Loucy (cell line): Measurements from ENCODE around the gene MSL1.

Source experiments
- H2AFZ ChIP-seq: fragments of 200-600 bp; sonication (generic); 2 replicates; pipeline ENCODE4 v1.6.0; 2016; ENCODE audit warnings: antibody characterized with exemption, mild to moderate bottlenecking, low read length, moderate library complexity
- H3F3A ChIP-seq: fragments of 200-600 bp; 2 replicates; pipeline ENCODE4 v1.6.0; 2016; ENCODE audit warnings: antibody characterized with exemption, low read depth, mild to moderate bottlenecking
- H3K27me3 ChIP-seq: fragments of 200-600 bp; sonication (generic); 2 replicates; pipeline ENCODE4 v1.6.1; 2014; ENCODE audit warnings: low read length, mild to moderate bottlenecking; ENCODE audit not compliant: insufficient read depth, poor library complexity, severe bottlenecking
- H3K36me3 ChIP-seq: fragments of 200-600 bp; sonication (generic); 2 replicates; pipeline ENCODE4 v1.6.1; 2016; ENCODE audit warnings: low read length; ENCODE audit not compliant: insufficient read depth
- H3K4me1 ChIP-seq: fragments of 200-600 bp; sonication (generic); 2 replicates; pipeline ENCODE4 v1.5.1; 2014; ENCODE audit warnings: low read length, mild to moderate bottlenecking; ENCODE audit not compliant: insufficient read depth, poor library complexity, severe bottlenecking
- H3K4me2 ChIP-seq: fragments of 200-600 bp; sonication (generic); 2 replicates; pipeline ENCODE4 v1.6.0; 2014; ENCODE audit warnings: antibody characterized with exemption, low read length, low read depth, mild to moderate bottlenecking; ENCODE audit not compliant: poor library complexity, severe bottlenecking
- H3K4me3 ChIP-seq: fragments of 200-600 bp; sonication (generic); 2 replicates; pipeline ENCODE4 v1.5.1; 2014; ENCODE audit warnings: low read length, mild to moderate bottlenecking, mixed read lengths; ENCODE audit not compliant: poor library complexity, severe bottlenecking
- H3K79me2 ChIP-seq: fragments of 200-600 bp; sonication (generic); 2 replicates; pipeline ENCODE4 v1.6.1; 2014; ENCODE audit warnings: low read length; ENCODE audit not compliant: insufficient read depth
- H3K9ac ChIP-seq: fragments of 200-600 bp; sonication (generic); 2 replicates; pipeline ENCODE4 v1.6.0; 2014; ENCODE audit warnings: mild to moderate bottlenecking, low read depth, low read length, moderate library complexity; ENCODE audit not compliant: poor library complexity, severe bottlenecking
- H3K9me2 ChIP-seq: fragments of 200-600 bp; sonication (generic); replicated peaks from 2 replicates; pipeline ENCODE4 v1.6.1; 2016; ENCODE audit warnings: low read depth, low read length, mixed read lengths
- H3K9me3 ChIP-seq: fragments of 200-600 bp; sonication (generic); 2 replicates; pipeline ENCODE4 v1.6.1; 2014; ENCODE audit warnings: mild to moderate bottlenecking, antibody characterized with exemption, low read length, low read depth; ENCODE audit not compliant: insufficient read depth
- H4K20me1 ChIP-seq: fragments of 200-600 bp; sonication (generic); 2 replicates; pipeline ENCODE4 v1.6.0; 2014; ENCODE audit warnings: antibody characterized with exemption, low read length, mild to moderate bottlenecking; ENCODE audit not compliant: insufficient read depth, poor library complexity, severe bottlenecking
- CTCF ChIP-seq: fragments of 200-600 bp; sonication (generic); conservative IDR thresholded peaks from 2 replicates; pipeline ENCODE4 v1.5.1; 2014; ENCODE audit warnings: mild to moderate bottlenecking, antibody characterized with exemption, low read length
- EZH2phosphoT487 ChIP-seq: fragments of 200-600 bp; IDR thresholded peaks from 2 replicates; pipeline ENCODE4 v1.6.1; 2018; ENCODE audit warnings: antibody characterized with exemption, mild to moderate bottlenecking, moderate library complexity, borderline replicate concordance

The MSL1 gene

GRCh38 chr17:40170325-40170724, 48.6 kb downstream of the MSL1 start:
- TF ChIP-seq CTCF (no peak), EZH2phosphoT487 (no peak)
- peaks cover 81% of the 10 kb centered on the region for H3K36me3 ChIP-seq
- no peaks in the 10 kb centered on the region for H3F3A ChIP-seq
- no peaks in the 10 kb centered on the region for H3K4me1 ChIP-seq
- no peaks in the 10 kb centered on the region for H4K20me1 ChIP-seq
- no peaks in the 10 kb centered on the region for H3K27me3 ChIP-seq
- no peak overlapping the region for H3K4me2 ChIP-seq
- no peaks in the 10 kb centered on the region for H3K9me2 ChIP-seq
- no peak overlapping the region for H3K4me3 ChIP-seq
- H3K9me3 ChIP-seq, result no peaks in the 10 kb centered on the region
- no peak overlapping the region for H2AFZ ChIP-seq
- no peak overlapping the region for H3K9ac ChIP-seq
- H3K79me2 ChIP-seq, result peaks cover 6% of the 10 kb centered on the region; the same call in 1 of the 2 replicates

- Histone ChIP-seq H3K9ac (no peak overlapping the region), H3K4me1 (no peaks in the 10 kb centered on the region), H4K20me1 (no peaks in the 10 kb centered on the region), H3K4me3 (no peak overlapping the region), H3K4me2 (no peak overlapping the region), H3F3A (no peaks in the 10 kb centered on the region), H3K9me2 (no peaks in the 10 kb centered on the region), H3K27me3 (no peaks in the 10 kb centered on the region), H3K36me3 (peaks cover 80% of the 10 kb centered on the region), H3K79me2 (no peaks in the 10 kb centered on the region), H3K9me3 (no peaks in the 10 kb centered on the region), H2AFZ (no peak overlapping the region)
- TF ChIP-seq CTCF, result no peak
- no peak for TF ChIP-seq EZH2phosphoT487
Observed at GRCh38 chr17:40171750-40172149, 50.0 kb downstream of the MSL1 start.

GRCh38 chr17:40173091-40173777, 51.5 kb downstream of the MSL1 start:
- H3K4me3 ChIP-seq, result no peak overlapping the region
- no peaks in the 10 kb centered on the region for H3K79me2 ChIP-seq
- H3F3A ChIP-seq, result no peaks in the 10 kb centered on the region
- H3K27me3 ChIP-seq, result no peaks in the 10 kb centered on the region
- H3K9me2 ChIP-seq, result no peaks in the 10 kb centered on the region
- H3K4me2 ChIP-seq, result no peak overlapping the region
- H3K9me3 ChIP-seq, result no peaks in the 10 kb centered on the region
- no peaks in the 10 kb centered on the region for H3K4me1 ChIP-seq
- H3K36me3 ChIP-seq, result peaks cover 69% of the 10 kb centered on the region
- no peak for TF ChIP-seq CTCF
- no peak for TF ChIP-seq EZH2phosphoT487
- H3K9ac ChIP-seq, result no peak overlapping the region
- H4K20me1 ChIP-seq, result no peaks in the 10 kb centered on the region
- H2AFZ ChIP-seq, result no peak overlapping the region
